ENCODE results near the gene ARMH4.

Gene ARMH4

GRCh38 chr14:57970594-57970993, 181.4 kb downstream of the ARMH4 start:
- TF ChIP-seq CTCF (IDR thresholded peaks at IDR 0.05; ENCODE audit: insufficient read depth, missing control alignments): no peak
- DNase-seq (ENCODE audit: insufficient read length, low spot score) (no peak), FAIRE-seq (no peak)

- FAIRE-seq (no peak), DNase-seq (ENCODE audit: insufficient read length, low spot score) (no peak)
- TF ChIP-seq CTCF (IDR thresholded peaks at IDR 0.05; ENCODE audit: insufficient read depth, missing control alignments): no peak
These were observed 181.8 kb downstream of the ARMH4 start for GRCh38 chr14:57970175-57970574.

GRCh38 chr14:57963071-57963470, 188.9 kb downstream of the ARMH4 start:
- TF ChIP-seq CTCF (IDR thresholded peaks at IDR 0.05; ENCODE audit: insufficient read depth, missing control alignments): no peak
- FAIRE-seq: no peak
- DNase-seq (ENCODE audit: insufficient read length, low spot score): no peak

GRCh38 chr14:57962325-57963035, 189.5 kb downstream of the ARMH4 start:
- FAIRE-seq (no peak), DNase-seq (ENCODE audit: insufficient read length, low spot score) (no peak)
- no peak for TF ChIP-seq CTCF (IDR thresholded peaks at IDR 0.05; ENCODE audit: insufficient read depth, missing control alignments)

- TF ChIP-seq CTCF (IDR thresholded peaks at IDR 0.05; ENCODE audit: insufficient read depth, missing control alignments): no peak
- DNase-seq (ENCODE audit: insufficient read length, low spot score) (no peak), FAIRE-seq (no peak)
These were observed 190.3 kb downstream of the ARMH4 start for GRCh38 chr14:57961786-57962060.

GRCh38 chr14:57960946-57961785, 190.8 kb downstream of the ARMH4 start:
- no peak for TF ChIP-seq CTCF (IDR thresholded peaks at IDR 0.05; ENCODE audit: insufficient read depth, missing control alignments)
- no peak for FAIRE-seq
- DNase-seq (ENCODE audit: insufficient read length, low spot score): no peak

GRCh38 chr14:57957441-57957840, 194.6 kb downstream of the ARMH4 start:
- TF ChIP-seq CTCF (IDR thresholded peaks at IDR 0.05; ENCODE audit: insufficient read depth, missing control alignments): no peak
- no peak for FAIRE-seq
- no peak for DNase-seq (ENCODE audit: insufficient read length, low spot score)

Data from D721Med (cell line).